GM18868 (cell line): ENCODE results near the gene PDE6H.
A peak's percentile ranks its signal among the peaks of the same experiment; 100 is the strongest.

Source experiments
- ATAC-seq: cut with Tn5 transposase; IDR thresholded peaks from one replicate; pipeline ENCODE4 v1.9.1; 2021; ENCODE audit warnings: mild to moderate bottlenecking, moderate library complexity; ENCODE audit not compliant: unreplicated experiment

PDE6H gene

GRCh38 chr12:14968478-14968877, 4.4 kb upstream of the PDE6H start:
- ATAC-seq: no peak

DNA sequence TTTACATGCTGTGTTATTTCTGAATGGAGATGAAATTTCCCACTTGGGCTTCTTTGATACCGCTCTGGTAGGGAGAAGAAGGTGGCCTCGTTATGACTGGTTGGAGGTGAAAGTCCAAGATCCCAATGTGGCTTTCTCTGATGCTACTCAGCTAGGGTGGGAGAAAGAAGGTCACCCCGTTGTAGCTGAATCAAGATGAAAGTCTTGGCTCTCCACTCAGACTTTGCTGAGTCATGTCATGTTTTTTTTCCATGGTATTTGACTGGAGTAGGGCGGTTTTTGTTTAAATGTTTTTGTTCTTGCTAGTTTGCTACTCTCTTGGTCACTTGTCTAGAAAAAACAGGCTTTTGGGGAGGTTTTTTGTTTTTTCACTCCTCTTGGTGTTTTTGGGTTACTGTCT, 2.4 kb upstream of the PDE6H start:
- no peak for ATAC-seq

- ATAC-seq: no peak
Observed at GRCh38 chr12:14974633-14975032, 1.8 kb downstream of the PDE6H start.

DNA sequence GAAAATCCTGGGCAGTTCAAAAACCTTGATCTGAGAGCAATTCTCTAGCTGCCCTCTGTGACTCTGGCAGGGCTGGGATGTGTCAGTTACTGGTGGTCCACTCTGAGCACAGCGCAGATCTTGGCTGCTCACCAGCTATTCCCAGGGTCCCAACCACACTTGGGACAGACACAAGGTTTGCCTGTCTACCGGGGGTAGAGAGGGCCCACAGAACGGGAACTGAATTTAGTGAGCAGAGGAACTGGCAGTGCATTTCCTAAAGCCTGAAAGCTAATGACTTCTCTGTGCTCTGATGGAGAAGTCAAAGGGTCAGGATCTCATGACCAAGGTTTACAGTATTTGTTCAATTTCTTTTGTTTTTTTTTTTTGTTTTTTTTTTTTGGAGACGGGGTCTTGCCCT, 2.6 kb downstream of the PDE6H start:
- no peak for ATAC-seq

- ATAC-seq: no peak
Observed at GRCh38 chr12:14976658-14977057, 3.8 kb downstream of the PDE6H start.

- no peak for ATAC-seq
Observed at GRCh38 chr12:14979468-14979867, 6.6 kb downstream of the PDE6H start.

DNA sequence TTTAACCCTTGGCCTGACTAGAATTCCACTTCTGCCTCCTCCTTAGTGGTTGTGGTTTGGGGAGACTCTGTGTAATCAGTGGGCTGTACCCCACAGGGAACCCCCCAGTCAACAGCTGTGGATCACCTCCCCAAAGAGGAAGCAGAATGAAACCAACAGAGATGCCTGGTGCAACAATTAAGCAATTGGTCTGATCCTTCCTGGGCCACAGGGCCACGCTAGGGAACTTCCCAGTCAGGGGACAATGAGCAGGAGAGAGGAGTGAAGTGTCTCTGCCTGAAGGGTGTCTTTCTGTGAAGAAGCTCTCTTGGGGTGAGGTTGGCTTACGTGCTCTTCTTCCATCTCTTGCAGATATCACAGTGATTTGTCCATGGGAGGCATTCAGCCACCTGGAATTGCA, 8.2 kb downstream of the PDE6H start:
- ATAC-seq: peak; percentile 82

GRCh38 chr12:14982562-14982961, 9.7 kb downstream of the PDE6H start:
- ATAC-seq: no peak

DNA sequence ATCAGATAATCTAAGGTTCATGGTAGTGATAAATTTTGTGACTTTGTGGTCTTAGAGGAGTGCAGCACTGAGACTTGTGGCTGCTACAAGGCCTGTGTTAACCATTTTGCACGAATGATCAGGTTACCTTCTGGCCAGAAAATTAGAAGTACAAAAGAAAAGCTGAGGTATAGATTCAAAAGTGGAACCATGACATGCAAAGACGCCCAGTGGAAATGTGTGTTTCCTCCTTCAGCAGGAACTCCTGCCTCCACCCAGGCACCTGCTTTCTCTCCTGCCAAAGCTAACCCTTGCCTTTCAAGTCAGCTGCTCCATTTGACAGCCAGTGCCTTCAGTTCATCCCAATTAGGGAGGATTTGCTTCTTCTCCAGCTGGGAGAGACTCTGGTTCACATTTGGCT, 10.1 kb downstream of the PDE6H start:
- no peak for ATAC-seq

DNA sequence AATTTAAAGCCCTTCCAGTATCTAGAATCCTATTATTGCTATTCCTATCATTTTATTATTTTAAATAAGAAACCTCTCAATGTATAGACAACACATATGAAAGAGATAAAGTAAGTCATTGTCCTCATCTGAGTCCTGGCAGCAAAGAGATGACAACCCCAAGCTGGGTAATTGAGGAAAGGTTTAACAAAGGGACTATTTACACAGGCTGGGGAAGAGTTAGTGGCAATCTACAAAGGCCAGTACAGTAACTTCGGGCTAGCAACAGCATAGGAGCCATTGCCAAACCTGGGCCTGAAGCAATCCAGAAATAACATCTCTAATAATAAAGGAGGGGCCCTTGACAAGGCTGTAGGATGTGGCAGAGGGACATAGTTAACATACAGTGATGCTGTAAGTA, 11.2 kb downstream of the PDE6H start:
- ATAC-seq: no peak

- ATAC-seq: no peak
Observed at GRCh38 chr12:14984766-14985285, 12.0 kb downstream of the PDE6H start.

DNA sequence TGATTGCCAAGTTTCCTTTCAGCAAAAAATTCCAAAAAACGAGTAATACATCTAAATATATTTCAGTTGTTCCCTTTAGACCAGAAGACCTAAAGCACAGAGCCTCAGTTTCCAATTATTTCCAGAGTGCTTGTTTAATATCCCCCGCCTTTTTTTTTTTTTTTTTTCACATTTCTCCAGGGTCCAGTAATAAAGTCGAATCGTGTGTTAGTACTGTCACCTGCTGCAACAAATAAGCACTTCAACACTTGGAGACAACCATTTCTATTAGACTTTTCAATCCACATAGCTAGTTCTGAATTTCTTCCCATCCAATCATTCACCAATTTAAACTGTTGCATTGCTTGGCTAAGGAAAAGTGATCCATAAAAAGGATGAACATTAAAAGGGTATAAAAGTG, 13.6 kb downstream of the PDE6H start:
- ATAC-seq: no peak

DNA sequence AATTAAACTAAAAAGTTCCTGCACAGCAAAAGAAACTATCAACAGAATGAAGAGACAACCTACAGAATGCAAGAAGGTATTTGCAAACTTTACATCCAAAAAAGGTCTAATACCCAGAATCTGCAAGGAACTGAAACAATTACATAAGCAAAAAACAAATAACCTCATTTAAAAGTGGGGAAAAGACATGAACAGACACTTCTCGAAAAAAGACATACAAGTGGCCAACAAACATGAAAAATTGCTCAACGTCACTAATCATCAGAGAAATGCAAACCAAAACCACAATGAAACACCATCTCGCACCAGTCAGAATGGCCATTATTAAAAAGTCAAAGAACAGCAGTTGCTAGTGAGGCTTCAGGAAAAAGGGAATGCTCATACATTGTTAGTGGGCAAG, 15.2 kb downstream of the PDE6H start:
- ATAC-seq: no peak

GRCh38 chr12:14989790-14990189, 16.9 kb downstream of the PDE6H start:
- peak; percentile 60 for ATAC-seq

DNA sequence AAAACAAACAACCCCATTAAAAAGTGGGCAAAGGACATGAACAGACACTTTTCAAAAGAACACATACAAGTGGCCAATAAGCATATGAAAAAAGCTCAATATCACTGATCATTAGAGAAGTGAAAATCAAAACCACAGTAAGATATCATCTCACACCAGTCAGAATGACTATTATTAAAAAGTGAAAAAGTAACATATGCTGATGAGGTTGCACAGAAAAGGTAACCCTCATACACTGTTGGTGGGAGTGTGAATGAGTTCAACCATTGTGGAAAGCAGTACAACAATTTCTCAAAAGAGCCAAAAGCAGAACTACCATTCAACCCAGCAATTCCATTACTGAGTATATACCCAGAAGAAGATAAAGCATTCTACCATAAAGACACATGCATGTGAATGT, 18.2 kb downstream of the PDE6H start:
- peak; percentile 44 for ATAC-seq

GRCh38 chr12:14992673-14993072, 19.8 kb downstream of the PDE6H start:
- no peak for ATAC-seq

- no peak for ATAC-seq
Observed at GRCh38 chr12:14993117-14993516, 20.3 kb downstream of the PDE6H start.

- peak; percentile 34 for ATAC-seq
Observed at GRCh38 chr12:14993537-14994266, 20.9 kb downstream of the PDE6H start.

- ATAC-seq: no peak
Observed at GRCh38 chr12:14994610-14995009, 21.8 kb downstream of the PDE6H start.

GRCh38 chr12:14995583-14996425, 23.0 kb downstream of the PDE6H start:
- ATAC-seq: no peak

GRCh38 chr12:14997998-14998397, 25.2 kb downstream of the PDE6H start:
- no peak for ATAC-seq
